Measurements from ENCODE around the gene IKZF3.

DNA sequence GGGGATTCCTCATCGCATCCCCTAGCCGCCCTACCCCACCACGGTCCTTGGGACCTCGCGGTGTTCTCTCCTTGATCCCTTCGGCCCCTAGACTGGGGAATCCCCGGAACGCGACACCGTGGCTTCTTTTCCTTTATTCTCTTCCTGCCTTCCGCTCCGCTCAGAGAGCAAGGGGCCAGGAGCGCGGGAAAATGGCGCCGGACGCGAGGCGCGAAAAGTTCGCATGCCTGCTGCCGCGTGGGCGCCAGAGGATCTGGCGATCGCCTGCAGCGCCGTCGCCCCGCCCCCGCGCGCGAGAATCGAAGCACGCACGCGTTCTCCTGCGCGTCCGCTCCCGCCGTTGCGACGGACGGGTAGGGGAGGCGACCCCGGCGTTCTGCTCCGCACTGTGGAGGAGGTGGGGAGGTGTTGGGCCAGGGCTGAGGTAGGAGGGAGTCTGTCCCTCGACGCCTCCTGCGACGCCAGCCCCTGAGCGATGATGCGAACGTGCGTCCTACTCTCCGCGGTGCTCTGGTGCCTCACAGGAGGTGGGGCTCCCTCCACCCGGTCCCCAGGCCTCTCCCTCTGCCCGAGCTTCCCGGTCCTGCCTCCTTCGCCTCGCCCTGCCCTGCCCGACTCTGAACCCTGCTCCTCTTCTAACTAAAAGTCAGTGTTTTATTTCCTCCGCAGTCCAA is 3.9 kb upstream of the IKZF3 start, which contains the start of gene ZPBP2:
- TF ChIP-seq EZH2 (IDR thresholded peaks at IDR 0.05) (no peak), POLR2AphosphoS5 (IDR thresholded peaks at IDR 0.05; ENCODE audit: borderline replicate concordance, low read depth, low read length) (no peak), FOXP2 (optimal IDR thresholded peaks at IDR 0.05; ENCODE audit: control extremely low read depth, extremely low read length, insufficient read depth) (no peak)

Data from SK-N-MC (cell line).